ENCODE measurements around the gene ZNF48.
"Not testable (repeated sequence)": the region's sequence is repeated elsewhere in the genome, so short reads cannot be mapped to it uniquely, and the experiment has no call there.

The ZNF48 gene

DNA sequence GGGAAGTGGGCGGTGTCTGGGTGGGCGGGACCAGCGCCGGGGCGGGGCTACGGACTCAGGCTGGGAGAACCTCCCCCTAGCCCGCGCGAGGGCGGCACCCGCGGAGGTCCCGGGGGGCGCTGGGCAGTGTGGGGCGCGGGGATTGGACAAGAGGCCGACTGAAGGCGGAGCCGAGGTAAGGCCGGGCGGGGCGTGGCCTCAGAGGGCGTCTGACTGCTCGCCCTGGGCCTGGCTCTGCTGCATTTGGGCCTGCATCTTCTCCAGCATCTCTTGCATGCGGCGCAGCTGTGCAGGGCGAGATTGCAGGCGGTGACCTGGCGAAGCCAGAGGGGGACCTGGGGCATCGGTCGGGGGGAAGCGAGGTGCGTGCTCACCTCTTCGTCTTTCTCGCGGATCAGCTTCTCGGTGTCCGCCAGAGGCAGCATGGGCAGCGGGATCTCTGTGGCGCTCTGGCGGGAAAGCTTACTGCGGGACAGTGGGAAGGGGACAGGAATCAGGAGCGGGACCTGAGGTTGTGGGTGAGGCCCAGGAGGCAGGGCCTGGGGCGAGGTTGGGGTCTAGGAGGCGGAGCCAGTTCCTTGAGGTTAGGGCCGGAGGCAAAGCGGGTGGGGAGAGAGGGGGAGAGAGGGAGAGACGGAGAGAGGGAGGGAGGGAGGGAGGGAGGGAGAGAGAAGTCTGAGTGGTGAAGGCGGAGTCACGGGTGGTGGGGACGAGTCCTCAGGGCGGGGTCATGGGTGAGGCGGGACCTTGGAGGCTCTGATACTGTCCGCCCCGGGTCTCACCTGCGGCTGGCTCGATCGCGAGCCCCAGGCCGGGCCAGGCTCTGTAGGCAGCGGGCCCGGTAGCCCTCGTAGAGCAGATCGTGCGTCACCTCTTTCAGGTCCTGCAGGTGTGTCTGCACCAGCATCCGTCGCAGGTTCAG lies 16.7 kb upstream of the ZNF48 start:
- DNase-seq = peak; percentile 96

DNA sequence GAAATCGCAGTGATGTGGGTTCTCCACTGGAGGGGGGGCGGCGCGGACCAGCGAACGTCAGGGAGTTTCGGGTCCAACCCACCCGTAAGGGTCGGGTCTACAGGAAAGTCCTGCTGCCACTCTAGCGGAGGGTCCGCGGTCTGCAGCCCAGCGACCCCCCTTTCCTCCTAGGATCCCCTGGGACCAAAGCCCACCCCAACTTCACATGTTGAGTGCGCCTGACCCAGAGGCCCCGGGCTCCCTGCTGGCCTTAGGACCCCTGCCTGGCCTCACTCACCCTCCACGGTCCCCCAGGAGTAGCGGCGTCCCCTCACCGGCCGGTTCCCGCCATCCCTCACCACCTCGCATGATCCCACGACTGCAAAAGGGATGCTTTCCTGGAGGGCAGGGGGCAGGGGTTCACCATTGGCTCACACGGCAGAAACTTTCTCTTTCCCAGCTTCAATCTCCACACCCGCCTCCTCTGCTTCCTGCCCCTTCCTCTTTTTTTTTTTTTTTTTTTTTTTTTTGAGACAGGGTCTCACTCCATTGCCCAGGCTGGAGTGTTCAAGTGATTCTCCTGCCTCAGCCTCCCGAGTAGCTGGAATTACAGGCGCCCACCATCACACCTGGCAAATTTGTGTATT lies 15.9 kb upstream of the ZNF48 start:
- DNase-seq = no peak

DNA sequence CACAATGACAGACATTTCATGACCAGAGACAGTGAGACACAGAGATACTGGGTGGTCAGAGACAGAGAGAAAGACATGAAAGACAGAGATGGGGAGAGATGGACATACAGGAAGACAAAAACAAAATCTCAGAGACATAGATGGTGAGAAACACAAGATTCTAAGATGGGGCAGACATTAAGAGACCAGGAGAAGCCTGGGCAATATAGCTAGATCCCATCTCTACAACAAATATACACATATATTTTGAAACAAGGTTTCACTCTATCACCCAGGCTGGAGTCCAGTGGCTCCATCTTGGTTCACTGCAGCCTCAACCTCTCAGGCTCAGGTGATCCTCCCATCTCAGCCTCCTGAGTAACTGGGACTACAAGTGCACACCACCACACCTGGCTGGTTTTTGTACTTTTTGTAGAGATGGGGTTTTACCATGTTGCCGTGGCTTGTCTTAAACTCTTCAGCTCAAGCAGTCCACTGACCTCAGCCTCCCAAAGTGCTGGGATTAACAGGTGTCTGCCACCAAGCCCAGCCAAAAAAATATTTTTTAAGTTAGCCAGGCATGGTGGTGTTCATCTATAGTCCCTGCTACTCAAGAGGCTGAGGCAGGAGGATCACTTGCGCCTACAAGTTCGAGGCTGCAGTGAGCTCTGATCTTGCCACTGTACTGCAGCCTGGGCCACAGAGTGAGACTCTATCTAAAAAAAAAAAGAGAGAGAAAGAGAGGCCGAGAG lies 15.0 kb upstream of the ZNF48 start:
- no peak for DNase-seq

DNA sequence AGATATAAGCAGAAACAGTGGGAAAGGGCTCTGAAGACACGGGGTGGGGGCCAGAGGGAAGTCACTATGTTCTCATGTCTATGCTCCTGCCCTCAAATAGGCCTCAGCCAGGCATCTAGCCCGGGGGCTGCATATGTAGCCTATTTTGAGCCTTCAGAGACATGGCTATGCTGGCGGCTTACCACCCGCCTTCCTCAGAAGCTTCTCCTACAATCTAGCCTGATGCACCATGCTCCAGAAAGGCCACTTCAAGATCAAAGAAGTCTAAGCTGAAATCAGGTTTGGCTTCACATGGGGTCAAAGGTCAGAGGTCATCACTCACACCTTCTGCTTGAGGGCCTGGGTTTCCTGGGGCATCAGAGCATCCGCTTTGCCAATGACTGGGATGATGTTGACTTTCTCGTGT lies 14.4 kb upstream of the ZNF48 start:
- no peak for DNase-seq

DNA sequence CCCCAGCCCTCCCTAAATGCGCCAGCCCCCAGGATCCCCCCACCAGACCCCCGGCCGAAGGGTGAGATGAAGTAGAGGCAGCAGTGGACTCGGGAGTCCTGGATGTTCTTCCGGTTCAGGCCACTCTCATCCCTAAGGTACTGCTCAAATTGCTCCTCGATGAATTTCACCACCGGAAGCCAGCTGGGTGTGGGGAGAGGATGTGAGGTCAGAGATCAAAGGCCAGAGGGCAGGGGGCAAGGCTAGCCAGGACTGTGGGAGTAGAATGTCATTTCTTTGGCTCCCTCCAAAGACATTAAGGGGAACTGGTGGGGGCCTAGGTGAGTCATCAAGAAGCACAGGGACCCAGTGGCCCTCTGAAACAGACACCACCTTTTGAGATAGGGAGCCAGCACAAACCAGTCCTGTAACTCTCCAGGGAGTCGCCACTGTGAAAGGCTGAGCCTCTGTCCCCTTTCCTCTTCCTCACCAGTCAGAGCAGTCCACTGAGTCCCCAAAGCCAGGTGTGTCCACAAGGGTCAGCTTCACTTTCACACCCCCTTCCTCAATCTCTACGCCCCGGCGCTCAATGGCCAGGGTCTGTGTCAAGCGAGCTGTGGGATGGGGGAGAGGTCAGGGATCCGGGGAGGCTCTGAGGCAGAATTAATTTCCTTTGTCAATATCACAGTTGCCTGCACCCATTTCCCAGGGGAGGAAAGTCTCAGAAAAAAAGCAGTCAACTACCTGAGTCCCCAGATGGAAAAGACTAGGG lies 13.8 kb upstream of the ZNF48 start:
- no peak for DNase-seq

DNA sequence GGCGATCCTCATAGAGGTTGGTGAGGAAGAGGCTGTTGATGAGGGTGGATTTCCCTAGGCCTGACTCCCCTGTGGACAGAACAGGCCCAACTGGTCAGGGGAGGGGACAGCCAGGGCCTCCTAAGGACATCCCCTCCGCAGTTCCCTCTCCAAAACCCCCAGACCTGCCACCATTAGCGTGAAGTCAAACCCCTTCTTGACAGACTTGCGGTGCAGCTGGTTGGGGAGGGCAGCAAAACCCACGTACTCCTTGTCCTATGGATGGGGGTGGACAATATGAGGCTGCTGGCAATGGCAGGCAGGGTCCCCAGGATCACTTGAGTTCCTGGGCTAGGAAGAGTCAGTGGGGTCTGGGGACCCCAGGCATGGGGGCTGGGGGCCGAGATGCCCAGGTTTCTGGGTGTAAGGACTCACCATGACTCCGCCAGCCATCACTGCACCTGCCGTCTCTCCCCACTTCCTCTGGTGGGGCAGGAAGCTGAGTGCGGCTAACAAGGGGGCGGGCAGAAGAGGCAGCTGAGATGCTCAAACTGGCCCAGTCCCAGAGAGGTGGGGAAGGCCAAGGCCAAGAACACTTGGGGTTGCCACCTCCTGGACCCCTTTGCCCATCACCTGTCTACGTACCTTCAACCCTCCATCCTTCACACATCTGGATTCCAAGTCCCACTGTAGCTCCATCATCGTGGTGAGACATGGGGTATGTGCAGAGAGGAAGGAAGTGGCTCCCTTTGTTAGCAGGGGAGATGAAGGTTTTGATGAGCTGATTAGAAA lies 12.9 kb upstream of the ZNF48 start, which contains the start of gene SEPTIN1:
SEPTIN1 (minus strand) TSS at position 451 of the 771 bp plus-strand sequence; CDS start at position 432, 19 bp downstream.
- DNase-seq = peak; percentile 7

- no peak for DNase-seq
Measured at GRCh38 chr16:30383521-30383920, 11.7 kb upstream of the ZNF48 start.

DNA sequence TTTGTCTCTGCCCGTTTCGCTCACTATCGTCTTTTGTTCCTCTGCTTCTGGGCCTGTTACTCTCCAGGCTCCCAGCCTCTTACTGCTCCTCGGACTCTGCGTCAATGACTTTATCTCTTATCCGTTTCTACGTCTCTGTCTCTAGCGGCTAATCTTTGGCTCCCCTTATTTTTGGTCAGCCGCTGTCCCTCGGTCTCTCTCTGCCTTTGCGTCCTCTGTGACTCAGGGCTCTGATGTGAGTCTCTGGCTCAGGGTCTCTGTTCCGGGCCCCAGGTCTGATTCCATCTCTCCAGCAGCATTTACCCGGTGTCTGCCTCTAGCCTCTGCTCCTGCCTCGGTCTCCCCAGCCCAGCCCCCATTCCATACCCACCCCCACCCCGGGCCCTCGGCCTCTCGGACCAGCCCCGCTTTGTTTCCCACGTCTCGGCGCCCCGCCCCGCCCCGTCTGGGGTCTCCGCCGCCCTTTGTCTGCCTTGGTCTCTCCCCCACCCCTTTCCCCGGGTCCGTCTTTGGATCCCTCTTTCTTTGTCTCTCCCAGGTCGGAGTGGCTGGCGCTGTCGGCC lies 547 bp upstream of the ZNF48 start:
- DNase-seq = no peak

DNA sequence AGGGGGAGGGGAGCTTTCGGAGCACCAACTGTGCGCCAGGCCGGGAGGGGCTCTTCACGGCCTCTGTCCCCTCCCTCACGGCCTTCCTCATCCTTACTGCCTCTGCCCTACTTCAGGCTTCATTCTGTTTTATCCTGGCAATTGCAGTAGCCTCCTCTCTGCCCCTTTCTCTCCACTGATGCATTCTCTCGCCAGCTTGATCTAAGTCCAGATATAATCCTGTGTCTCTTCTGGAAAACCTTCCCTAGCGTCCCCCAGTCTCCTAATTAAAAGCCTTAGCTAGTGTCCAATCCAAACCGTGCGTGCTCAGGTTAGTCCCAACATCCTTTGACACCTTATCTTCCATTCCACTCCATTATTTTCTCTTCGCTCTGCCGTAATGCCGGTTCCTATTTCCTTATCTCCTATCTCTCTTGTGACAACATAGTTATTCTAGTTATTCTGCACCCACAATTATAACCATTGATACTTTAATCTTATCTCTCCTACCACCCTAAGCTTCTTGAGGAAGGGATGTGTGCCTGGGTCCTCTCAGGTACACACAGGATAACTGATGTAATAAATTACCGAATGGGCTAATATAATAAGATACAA lies 869 bp downstream of the ZNF48 start:
- DNase-seq = no peak

DNA sequence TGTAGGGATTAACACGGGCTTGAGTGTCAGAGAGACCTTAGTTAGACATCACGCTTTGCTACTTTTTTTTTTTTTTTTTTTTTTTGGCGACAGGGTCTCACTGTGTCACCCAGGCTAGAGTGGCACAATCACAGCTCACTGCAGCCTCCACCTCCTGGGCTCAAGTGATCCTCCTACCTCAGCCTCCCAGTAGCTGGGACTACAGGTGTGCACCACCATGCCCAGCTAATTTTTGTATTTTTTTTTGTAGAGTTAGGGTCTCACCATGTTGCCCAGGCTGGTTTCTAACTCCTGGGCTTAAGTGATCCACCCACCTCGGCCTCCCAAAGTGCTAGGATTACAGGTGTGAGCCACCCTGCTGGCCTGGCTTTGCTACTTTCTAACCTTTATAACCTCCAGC lies 1.4 kb downstream of the ZNF48 start:
- DNase-seq = not testable (repeated sequence)

GRCh38 chr16:30397056-30397455 lies 1.8 kb downstream of the ZNF48 start:
- DNase-seq = no peak

GRCh38 chr16:30397776-30398660 lies 2.8 kb downstream of the ZNF48 start:
- DNase-seq = no peak

DNA sequence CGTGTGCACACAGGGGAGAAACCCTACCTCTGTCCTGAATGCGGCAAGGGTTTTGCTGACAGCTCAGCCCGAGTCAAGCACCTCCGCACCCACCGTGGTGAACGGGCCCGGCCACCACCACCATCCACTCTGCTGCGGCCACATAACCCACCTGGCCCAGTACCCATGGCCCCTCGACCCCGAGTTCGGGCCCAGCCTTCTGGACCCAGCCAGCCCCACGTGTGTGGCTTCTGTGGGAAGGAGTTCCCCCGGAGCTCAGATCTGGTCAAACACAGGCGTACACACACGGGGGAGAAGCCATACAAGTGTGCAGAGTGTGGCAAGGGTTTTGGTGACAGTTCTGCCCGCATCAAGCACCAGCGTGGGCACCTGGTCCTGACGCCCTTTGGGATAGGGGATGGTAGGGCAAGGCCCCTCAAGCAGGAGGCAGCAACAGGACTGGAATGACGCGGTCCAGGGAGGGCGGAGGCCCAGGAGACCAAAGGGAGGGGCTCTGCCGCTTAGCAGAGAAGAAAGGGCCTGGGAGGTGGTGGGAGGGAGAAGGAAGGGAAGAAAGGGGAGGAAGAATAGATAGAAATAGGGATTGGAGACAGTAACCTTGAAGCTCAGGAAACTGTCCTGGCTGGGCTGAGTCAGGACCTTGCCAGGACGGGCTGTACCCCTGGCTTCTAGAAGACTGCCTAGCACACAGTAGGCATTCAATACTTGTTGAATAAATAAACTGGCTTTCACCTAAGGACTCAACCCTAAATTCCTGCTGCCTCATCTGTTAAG lies 3.6 kb downstream of the ZNF48 start:
- DNase-seq = no peak

DNA sequence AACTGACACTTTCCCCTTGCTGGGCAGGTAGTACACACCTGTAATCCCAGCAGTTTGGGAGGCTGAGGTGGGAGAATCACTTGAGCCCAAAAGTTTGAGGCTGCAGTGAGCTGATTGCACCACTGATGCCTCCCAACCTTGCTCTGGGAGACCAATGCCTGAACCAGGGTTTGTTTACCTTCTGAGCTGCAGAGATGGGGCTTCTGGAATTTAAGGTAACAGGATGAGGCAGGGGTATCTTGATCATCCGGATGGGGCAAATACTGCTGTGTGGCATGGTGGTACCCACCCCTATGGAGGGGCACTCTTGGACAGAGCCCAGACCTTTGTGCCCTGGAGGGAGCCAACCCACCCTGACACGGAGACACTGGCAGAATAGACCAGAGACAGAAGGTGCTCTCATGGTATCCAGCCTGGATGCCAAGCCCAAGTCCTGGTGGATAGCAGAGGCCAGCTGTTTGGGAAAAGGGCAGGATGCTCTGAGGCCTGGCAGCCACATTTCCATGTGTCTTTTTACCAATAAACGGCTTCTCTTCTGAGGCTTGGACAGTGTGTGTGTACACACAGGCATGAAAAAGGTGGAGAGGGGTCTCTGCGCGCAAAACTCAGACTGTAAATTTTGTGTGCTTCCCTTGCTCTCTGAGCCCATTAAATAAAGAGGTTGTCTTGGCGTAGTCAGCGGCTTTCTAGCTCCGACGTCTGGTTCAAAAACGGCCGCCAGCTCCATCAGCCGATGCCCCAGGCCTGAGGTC lies 4.4 kb downstream of the ZNF48 start:
- no peak for DNase-seq

GRCh38 chr16:30401768-30402425 lies 6.7 kb downstream of the ZNF48 start:
- no peak for DNase-seq

GRCh38 chr16:30406795-30407101 lies 11.5 kb downstream of the ZNF48 start:
- DNase-seq = no peak

DNA sequence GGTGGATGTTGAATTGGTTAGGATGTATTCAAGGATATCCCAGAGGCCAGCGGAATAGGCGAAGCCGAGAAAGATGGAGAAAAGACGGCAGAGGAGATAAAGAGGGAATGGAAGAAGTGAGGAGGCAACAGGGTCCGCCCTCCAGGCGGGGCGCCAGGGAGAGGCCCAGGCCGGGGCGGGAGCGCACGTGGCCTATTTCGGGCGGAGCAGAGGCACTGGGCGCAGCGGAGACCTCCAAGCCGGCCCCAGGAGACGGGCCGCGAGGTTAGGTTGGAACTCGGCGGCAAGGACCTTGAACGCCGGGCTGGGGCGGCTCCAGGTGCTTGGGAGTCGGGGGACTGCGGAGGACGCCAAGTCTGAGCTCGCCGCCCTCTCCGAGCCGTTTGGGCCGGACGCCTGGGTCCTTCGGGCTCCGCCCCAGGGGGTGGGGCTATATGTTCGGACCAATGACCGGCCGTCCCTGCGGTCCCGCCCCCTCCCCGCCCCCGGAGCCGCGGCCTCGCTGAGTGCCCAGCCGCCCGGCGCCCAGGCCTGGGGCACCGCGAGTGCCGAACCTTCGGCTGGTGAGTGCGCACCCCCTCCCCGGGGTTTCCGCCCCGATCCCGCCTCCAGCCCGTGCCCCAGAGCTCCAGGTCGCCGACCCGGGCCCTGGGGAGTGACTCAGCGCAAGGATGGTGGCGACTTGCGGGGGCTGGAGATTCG lies 12.0 kb downstream of the ZNF48 start, which contains the start of gene ZNF771:
ZNF771 (plus strand) TSS at position 505 of the 702 bp plus-strand sequence. CDS start 448 bp downstream, outside the sequence.
- peak; percentile 80 for DNase-seq

Data from MV-4-11 (cell line).